Liver (tissue), 9 donors: ENCODE results near the gene PSME2. TPM values are rescaled to one million over a fixed set of nuclear protein-coding genes. Genes with fewer than 3 reads are reported as not detected.
A peak's percentile ranks its signal among the peaks of the same experiment; 100 is the strongest.

Experiments
- DNase-seq: peaks from one replicate; pipeline ENCODE4 v3.0.0-alpha.2; 2017; ENCODE audit warnings: low spot score
- H3K27ac ChIP-seq, 2 donors: one replicate each; pipeline ENCODE4 v1.7.0; 2013; ENCODE audit warnings: inconsistent platforms in 2 of 2, low read length in 2 of 2, control low read depth in 1 of 2, low read depth in 1 of 2, mild to moderate bottlenecking in 1 of 2
- H3K27me3 ChIP-seq, 4 donors: one replicate each; pipeline versions ENCODE4 v1.6.1 to v1.7.0; 2013; ENCODE audit warnings: low read length in 3 of 4, inconsistent platforms in 1 of 4, mild to moderate bottlenecking in 1 of 4, moderate library complexity in 1 of 4; ENCODE audit not compliant: control insufficient read depth in 4 of 4, insufficient read depth in 4 of 4
- H3K36me3 ChIP-seq, 4 donors: one replicate each; pipeline versions ENCODE4 v1.6.1 to v1.7.0; 2013; ENCODE audit warnings: low read length in 3 of 4, mild to moderate bottlenecking in 3 of 4, low read depth in 1 of 4, moderate library complexity in 1 of 4; ENCODE audit not compliant: control insufficient read depth in 4 of 4, insufficient read depth in 3 of 4
- H3K4me1 ChIP-seq, 4 donors: one replicate each; pipeline versions ENCODE4 v1.6.1 to v1.7.0; 2013; ENCODE audit warnings: low read length in 3 of 4, mild to moderate bottlenecking in 3 of 4, moderate library complexity in 1 of 4; ENCODE audit not compliant: control insufficient read depth in 4 of 4, insufficient read depth in 4 of 4
- H3K4me3 ChIP-seq, 3 donors: one replicate each; pipeline versions ENCODE4 v1.6.1 to v1.7.0; 2013; ENCODE audit warnings: low read length in 3 of 3, control low read depth in 1 of 3, low read depth in 1 of 3, mild to moderate bottlenecking in 1 of 3
- H3K9ac ChIP-seq, 2 donors: one replicate each; pipeline ENCODE4 v1.7.0; 2013; ENCODE audit warnings: low read length in 2 of 2, mild to moderate bottlenecking in 2 of 2, moderate library complexity in 2 of 2, control low read depth in 1 of 2, low read depth in 1 of 2
- H3K9me3 ChIP-seq, 4 donors: one replicate each; pipeline versions ENCODE4 v1.6.1 to v1.7.0; 2013; ENCODE audit warnings: low read length in 3 of 4; ENCODE audit not compliant: control insufficient read depth in 4 of 4
- EGR1 ChIP-seq, 2 donors: IDR thresholded peaks; 2 replicates each; pipeline ENCODE4 v1.6.1; 2016 to 2018; ENCODE audit warnings: antibody characterized with exemption in 2 of 2, low read depth in 2 of 2
- FOXA1 ChIP-seq: IDR thresholded peaks from 2 replicates; pipeline ENCODE4 v1.6.1; 2016; ENCODE audit warnings: antibody characterized with exemption
- FOXA2 ChIP-seq: IDR thresholded peaks from 2 replicates; pipeline ENCODE4 v1.6.1; 2016; ENCODE audit warnings: antibody characterized with exemption
- GABPA ChIP-seq, 2 donors: IDR thresholded peaks in 1 of 2; conservative IDR thresholded peaks in 1 of 2; 2 replicates each; pipeline ENCODE4 v1.6.1; 2016; ENCODE audit warnings: antibody characterized with exemption in 2 of 2, mild to moderate bottlenecking in 1 of 2, moderate library complexity in 1 of 2
- HNF4A ChIP-seq, 2 donors: conservative IDR thresholded peaks; 2 replicates each; pipeline ENCODE4 v1.6.1; 2016; ENCODE audit warnings: antibody characterized with exemption in 2 of 2, mild to moderate bottlenecking in 2 of 2
- HNF4G ChIP-seq: IDR thresholded peaks from 2 replicates; pipeline ENCODE4 v1.6.1; 2016; ENCODE audit warnings: antibody characterized with exemption
- JUND ChIP-seq, 2 donors: IDR thresholded peaks; 2 replicates each; pipeline ENCODE4 v1.6.1; 2016; ENCODE audit warnings: antibody characterized with exemption in 2 of 2
- NR2F2 ChIP-seq: IDR thresholded peaks from 2 replicates; pipeline ENCODE4 v1.6.1; 2016; ENCODE audit warnings: antibody characterized with exemption
- RAD21 ChIP-seq, 2 donors: IDR thresholded peaks; 2 replicates each; pipeline ENCODE4 v1.6.1; 2016; ENCODE audit warnings: antibody characterized with exemption in 2 of 2, mild to moderate bottlenecking in 2 of 2
- RXRA ChIP-seq, 2 donors: IDR thresholded peaks; 2 replicates each; pipeline ENCODE4 v1.6.1; 2017 to 2018; ENCODE audit warnings: antibody characterized with exemption in 2 of 2, mild to moderate bottlenecking in 1 of 2
- SP1 ChIP-seq: IDR thresholded peaks from 2 replicates; pipeline ENCODE4 v1.6.1; 2018; ENCODE audit warnings: antibody characterized with exemption, mild to moderate bottlenecking
- TAF1 ChIP-seq: conservative IDR thresholded peaks from 2 replicates; pipeline ENCODE4 v1.6.1; 2016; ENCODE audit warnings: antibody characterized with exemption, mild to moderate bottlenecking
- YY1 ChIP-seq: IDR thresholded peaks from 2 replicates; pipeline ENCODE4 v1.6.1; 2016; ENCODE audit warnings: antibody characterized with exemption, mild to moderate bottlenecking
- WGBS: extraction: QIAGEN DNeasy Blood & Tissue Kit; methylation state at CpG from one replicate; pipeline ENCODE4 v1.1.7; 2013; 5-methylcytosine and 5-hydroxymethylcytosine counted together
- polyA plus RNA-seq, 2 donors: library from polyadenylated mRNA; stranded (reverse) in 1 of 2; unstranded in 1 of 2; fragments of 200-250 nt in 1 of 2; fragments of >200 nt in 1 of 2; fragmentation: Nextera tagmentation in 1 of 2; extraction: Ambion mirVana in 1 of 2; gene quantifications; one replicate each; pipeline versions ENCODE4 v1.2.1 to v1.2.3, GENCODE V29; 2013 to 2015
- total RNA-seq, 2 donors: library from RNA; depleted of rRNA; stranded (reverse); fragments of >200 nt; gene quantifications; one replicate each; pipeline ENCODE4 v1.2.3, GENCODE V29; 2014
- TF ChIP-seq, protein P1 (sequence below): IDR thresholded peaks from 2 replicates; pipeline ENCODE4 v1.6.1; 2016; ENCODE audit warnings: antibody characterized with exemption
- TF ChIP-seq, protein P2 (sequence below): IDR thresholded peaks from 2 replicates; pipeline ENCODE4 v1.6.1; 2016; ENCODE audit warnings: antibody characterized with exemption
- TF ChIP-seq, protein P3 (sequence below): IDR thresholded peaks from 2 replicates; pipeline ENCODE4 v1.6.1; 2016; ENCODE audit warnings: antibody characterized with exemption
- TF ChIP-seq, protein P4 (sequence below): fragments of 150-350 bp; IDR thresholded peaks from 2 replicates; pipeline ENCODE4 v1.5.1; 2017; ENCODE audit warnings: improper control_type of control experiment, low read depth, low read length; ENCODE audit not compliant: missing input control
- donor health status: healthy.
- donor health status: healthy.
- donor health status: healthy.
- donor health status: healthy.
- donor health status: healthy.

The PSME2 gene
- total and polyA plus RNA-seq, 4 donors, result 56.9 to 247 (median 92.7) TPM

DNA sequence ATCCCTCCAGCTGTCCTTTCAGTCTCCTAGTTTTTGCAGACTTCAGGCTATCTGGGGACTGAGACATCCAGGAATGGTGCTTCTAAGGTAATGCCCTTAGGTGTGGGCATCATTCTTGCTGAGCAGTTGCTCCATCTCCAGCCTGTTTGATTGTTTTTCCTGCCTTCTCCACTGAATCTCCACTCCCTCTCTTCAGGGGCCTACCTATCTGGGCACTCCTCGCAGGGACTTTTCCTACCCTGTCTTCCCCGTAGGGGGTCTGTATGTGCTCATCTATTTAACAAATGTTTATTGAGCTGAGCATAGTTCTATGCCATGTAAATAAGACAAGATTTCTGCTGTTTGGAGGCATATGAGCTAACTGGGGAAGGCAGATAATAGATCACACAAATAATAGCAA lies 13.4 kb downstream of the PSME2 start:
- H3K9me3 ChIP-seq, result no peaks in the 10 kb centered on the region
- H3K27ac ChIP-seq, result no peak overlapping the region
- peaks cover 0 to 5% (median 4%) of the 10 kb centered on the region in 4 donors for H3K36me3 ChIP-seq
- peaks cover 10 to 55% (median 43%) of the 10 kb centered on the region in 4 donors for H3K4me1 ChIP-seq
- no peaks in the 10 kb centered on the region for H3K27me3 ChIP-seq
- DNase-seq, result no peak
- TF ChIP-seq, protein P1, sequence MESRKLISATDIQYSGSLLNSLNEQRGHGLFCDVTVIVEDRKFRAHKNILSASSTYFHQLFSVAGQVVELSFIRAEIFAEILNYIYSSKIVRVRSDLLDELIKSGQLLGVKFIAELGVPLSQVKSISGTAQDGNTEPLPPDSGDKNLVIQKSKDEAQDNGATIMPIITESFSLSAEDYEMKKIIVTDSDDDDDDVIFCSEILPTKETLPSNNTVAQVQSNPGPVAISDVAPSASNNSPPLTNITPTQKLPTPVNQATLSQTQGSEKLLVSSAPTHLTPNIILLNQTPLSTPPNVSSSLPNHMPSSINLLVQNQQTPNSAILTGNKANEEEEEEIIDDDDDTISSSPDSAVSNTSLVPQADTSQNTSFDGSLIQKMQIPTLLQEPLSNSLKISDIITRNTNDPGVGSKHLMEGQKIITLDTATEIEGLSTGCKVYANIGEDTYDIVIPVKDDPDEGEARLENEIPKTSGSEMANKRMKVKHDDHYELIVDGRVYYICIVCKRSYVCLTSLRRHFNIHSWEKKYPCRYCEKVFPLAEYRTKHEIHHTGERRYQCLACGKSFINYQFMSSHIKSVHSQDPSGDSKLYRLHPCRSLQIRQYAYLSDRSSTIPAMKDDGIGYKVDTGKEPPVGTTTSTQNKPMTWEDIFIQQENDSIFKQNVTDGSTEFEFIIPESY, result no peak
- no peak for TF ChIP-seq HNF4A (conservative IDR thresholded peaks at IDR 0.05)
- TF ChIP-seq SP1, result no peak
- TF ChIP-seq FOXA2, result no peak
- no peak for TF ChIP-seq RAD21 (IDR thresholded peaks at IDR 0.05)
- no peak for TF ChIP-seq FOXA1
- TF ChIP-seq EGR1 (IDR thresholded peaks at IDR 0.05; ENCODE audit: low read depth in 2 of 2), result no peak
- no peak for TF ChIP-seq HNF4G
- no peak for TF ChIP-seq YY1
- TF ChIP-seq RXRA (IDR thresholded peaks at IDR 0.05), result no peak
- no peak for TF ChIP-seq TAF1
- no peak for TF ChIP-seq JUND (IDR thresholded peaks at IDR 0.05)
- WGBS, result 97% methylated on average over 2 of the region's 2 CpGs
- H3K9ac ChIP-seq, result no peak overlapping the region
- no peak overlapping the region for H3K4me3 ChIP-seq

DNA sequence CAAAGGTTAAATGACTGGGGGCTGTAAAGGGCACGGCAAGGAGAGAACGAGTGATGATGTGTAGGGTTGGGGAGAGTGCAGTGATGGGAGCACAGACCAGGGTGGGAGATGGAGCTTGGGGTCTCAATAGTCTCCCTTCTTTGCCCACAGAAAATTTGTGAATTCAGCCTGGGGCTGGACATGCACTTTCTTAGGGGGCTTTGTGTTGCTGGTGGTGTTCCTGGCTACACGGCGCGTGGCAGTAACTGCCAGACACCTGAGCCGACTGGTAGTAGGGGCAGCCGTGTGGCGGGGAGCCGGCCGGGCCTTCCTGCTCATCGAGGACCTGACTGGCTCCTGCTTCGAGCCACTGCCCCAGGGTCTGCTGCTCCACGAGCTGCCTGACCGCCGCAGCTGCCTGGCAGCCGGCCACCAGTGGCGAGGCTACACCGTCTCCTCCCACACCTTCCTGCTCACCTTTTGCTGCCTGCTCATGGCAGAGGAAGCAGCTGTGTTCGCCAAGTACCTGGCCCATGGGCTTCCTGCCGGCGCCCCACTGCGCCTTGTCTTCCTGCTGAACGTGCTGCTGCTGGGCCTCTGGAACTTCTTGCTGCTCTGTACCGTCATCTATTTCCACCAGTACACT lies 14.2 kb downstream of the PSME2 start:
- H3K9ac ChIP-seq, result peak overlapping the region in 1 of 2 donors; percentile 62
- peak overlapping the region; percentile 72 to 83 for H3K27ac ChIP-seq
- DNase-seq, result no peak
- no peaks in the 10 kb centered on the region for H3K27me3 ChIP-seq
- TF ChIP-seq TAF1, result no peak
- TF ChIP-seq JUND (IDR thresholded peaks at IDR 0.05), result no peak
- no peak for TF ChIP-seq RXRA (IDR thresholded peaks at IDR 0.05)
- TF ChIP-seq RAD21 (IDR thresholded peaks at IDR 0.05), result no peak
- no peak for TF ChIP-seq FOXA1
- WGBS, result 51% methylated on average over 24 of the region's 24 CpGs
- H3K4me3 ChIP-seq, result peak overlapping the region in 1 of 3 donors; percentile 30
- no peaks in the 10 kb centered on the region for H3K9me3 ChIP-seq
- H3K4me1 ChIP-seq, result peaks cover 10 to 47% (median 37%) of the 10 kb centered on the region in 4 donors
- no peaks in the 10 kb centered on the region for H3K36me3 ChIP-seq

DNA sequence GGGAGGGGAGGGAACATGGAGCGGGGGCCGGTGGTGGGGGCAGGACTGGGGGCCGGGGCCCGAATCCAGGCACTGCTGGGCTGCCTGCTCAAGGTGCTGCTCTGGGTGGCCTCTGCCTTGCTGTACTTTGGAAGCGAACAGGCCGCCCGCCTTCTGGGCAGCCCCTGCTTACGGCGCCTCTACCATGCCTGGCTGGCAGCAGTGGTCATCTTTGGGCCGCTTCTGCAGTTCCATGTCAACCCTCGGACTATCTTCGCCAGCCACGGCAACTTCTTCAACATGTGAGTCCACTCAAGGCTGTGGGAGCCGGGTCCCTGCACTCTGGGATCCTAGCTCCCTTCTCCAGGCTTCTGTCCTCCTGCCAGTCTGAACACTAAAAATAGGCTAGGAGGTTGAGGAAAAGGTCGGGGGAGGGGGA lies 14.9 kb downstream of the PSME2 start:
- no peaks in the 10 kb centered on the region for H3K27me3 ChIP-seq
- peak overlapping the region in 1 of 3 donors; percentile 30 for H3K4me3 ChIP-seq
- H3K27ac ChIP-seq, result peak overlapping the region; percentile 72 to 83
- 42% methylated on average over 15 of the region's 15 CpGs for WGBS
- H3K9ac ChIP-seq, result peak overlapping the region in 1 of 2 donors; percentile 62
- H3K36me3 ChIP-seq, result no peaks in the 10 kb centered on the region
- peaks cover 7 to 40% (median 31%) of the 10 kb centered on the region in 4 donors for H3K4me1 ChIP-seq
- DNase-seq, result no peak
- no peaks in the 10 kb centered on the region for H3K9me3 ChIP-seq
- TF ChIP-seq NR2F2 (no peak), YY1 (no peak), FOXA1 (no peak), HNF4G (no peak), HNF4A (conservative IDR thresholded peaks at IDR 0.05) (no peak), TAF1 (no peak), FOXA2 (no peak), JUND (IDR thresholded peaks at IDR 0.05) (no peak), EGR1 (IDR thresholded peaks at IDR 0.05; ENCODE audit: low read depth in 2 of 2) (no peak), GABPA (IDR thresholded peaks at IDR 0.05 in 1 of 2, conservative IDR thresholded peaks at IDR 0.05 in 1 of 2) (no peak), RAD21 (IDR thresholded peaks at IDR 0.05) (no peak), SP1 (no peak), RXRA (IDR thresholded peaks at IDR 0.05) (no peak)
- TF ChIP-seq, protein P2, sequence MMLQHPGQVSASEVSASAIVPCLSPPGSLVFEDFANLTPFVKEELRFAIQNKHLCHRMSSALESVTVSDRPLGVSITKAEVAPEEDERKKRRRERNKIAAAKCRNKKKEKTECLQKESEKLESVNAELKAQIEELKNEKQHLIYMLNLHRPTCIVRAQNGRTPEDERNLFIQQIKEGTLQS, result no peak
- TF ChIP-seq, protein P3, sequence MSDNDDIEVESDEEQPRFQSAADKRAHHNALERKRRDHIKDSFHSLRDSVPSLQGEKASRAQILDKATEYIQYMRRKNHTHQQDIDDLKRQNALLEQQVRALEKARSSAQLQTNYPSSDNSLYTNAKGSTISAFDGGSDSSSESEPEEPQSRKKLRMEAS, result no peak
- TF ChIP-seq, protein P4, sequence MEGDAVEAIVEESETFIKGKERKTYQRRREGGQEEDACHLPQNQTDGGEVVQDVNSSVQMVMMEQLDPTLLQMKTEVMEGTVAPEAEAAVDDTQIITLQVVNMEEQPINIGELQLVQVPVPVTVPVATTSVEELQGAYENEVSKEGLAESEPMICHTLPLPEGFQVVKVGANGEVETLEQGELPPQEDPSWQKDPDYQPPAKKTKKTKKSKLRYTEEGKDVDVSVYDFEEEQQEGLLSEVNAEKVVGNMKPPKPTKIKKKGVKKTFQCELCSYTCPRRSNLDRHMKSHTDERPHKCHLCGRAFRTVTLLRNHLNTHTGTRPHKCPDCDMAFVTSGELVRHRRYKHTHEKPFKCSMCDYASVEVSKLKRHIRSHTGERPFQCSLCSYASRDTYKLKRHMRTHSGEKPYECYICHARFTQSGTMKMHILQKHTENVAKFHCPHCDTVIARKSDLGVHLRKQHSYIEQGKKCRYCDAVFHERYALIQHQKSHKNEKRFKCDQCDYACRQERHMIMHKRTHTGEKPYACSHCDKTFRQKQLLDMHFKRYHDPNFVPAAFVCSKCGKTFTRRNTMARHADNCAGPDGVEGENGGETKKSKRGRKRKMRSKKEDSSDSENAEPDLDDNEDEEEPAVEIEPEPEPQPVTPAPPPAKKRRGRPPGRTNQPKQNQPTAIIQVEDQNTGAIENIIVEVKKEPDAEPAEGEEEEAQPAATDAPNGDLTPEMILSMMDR, result no peak
- TF ChIP-seq, protein P1, result no peak
